ENCODE measurements around the gene DERL3. TPM values are rescaled to one million over a fixed set of nuclear protein-coding genes. Genes with fewer than 3 reads are reported as not detected.

Gene DERL3
- polyA plus RNA-seq, 1 donor (not counting 4 experiments of a cell fraction or from before 2014, with no cell fraction given), result 0.05 TPM

GRCh38 chr22:23787910-23788309 is 50.9 kb downstream of the DERL3 start:
- FAIRE-seq (no peak), DNase-seq (ENCODE audit: low read depth, low spot score) (no peak)
- Histone ChIP-seq H3K9me3 (ENCODE audit: control insufficient read depth, low read depth, low read length) (no peaks in the 10 kb centered on the region), H3K4me2 (ENCODE audit: control insufficient read depth, extremely low read depth, insufficient read depth, low read depth, low read length) (peak overlapping the region; percentile 96), H3K79me2 (ENCODE audit: control insufficient read depth, insufficient read depth, low read length) (peaks cover 51% of the 10 kb centered on the region), H3K27me3 (ENCODE audit: control insufficient read depth, extremely low read depth, insufficient read depth, low read length) (no peaks in the 10 kb centered on the region), H3K4me1 (ENCODE audit: control insufficient read depth, extremely low read depth, insufficient read depth, low read length) (peaks cover 12% of the 10 kb centered on the region), H3K9ac (ENCODE audit: control insufficient read depth, extremely low read depth, insufficient read depth, low read length) (peak overlapping the region; percentile 96), H2AFZ (ENCODE audit: control insufficient read depth, low read length) (no peak overlapping the region), H3K9me1 (ENCODE audit: control insufficient read depth, extremely low read depth, insufficient read depth, low read length) (no peaks in the 10 kb centered on the region), H3K4me3 (ENCODE audit: control insufficient read depth in 2 of 3, extremely low read depth in 1 of 3, insufficient read depth in 2 of 3, low read depth in 1 of 3, low read length in 3 of 3) (peak overlapping the region; percentile 67 to 95 (median 95)), H3K36me3 (ENCODE audit: control insufficient read depth in 2 of 2, extremely low read depth in 1 of 2, insufficient read depth in 2 of 2, low read length in 2 of 2) (peaks cover 7 to 8% of the 10 kb centered on the region in 2 experiments), H3K27ac (ENCODE audit: control insufficient read depth, insufficient read depth, low read length) (peak overlapping the region; percentile 42), H4K20me1 (ENCODE audit: control insufficient read depth, extremely low read depth, insufficient read depth, low read length) (peaks cover 13% of the 10 kb centered on the region)
- dilution Hi-C loops (cut with MboI; ENCODE audit: extremely low pct_ligation_motif_present, low sequenced_read_pairs), result no loop called here
- TF ChIP-seq CTCF (optimal IDR thresholded peaks at IDR 0.05 in 1 of 3, IDR thresholded peaks at IDR 0.05 in 1 of 3, conservative IDR thresholded peaks at IDR 0.05 in 1 of 3; ENCODE audit: extremely low read depth in 1 of 3, insufficient read depth in 2 of 3, low read length in 3 of 3) (no peak), EZH2 (IDR thresholded peaks at IDR 0.05; ENCODE audit: low read length) (no peak)

GRCh38 chr22:23787600-23787896 is 51.3 kb downstream of the DERL3 start:
- peaks cover 5% of the 10 kb centered on the region in 2 experiments for H3K36me3 ChIP-seq (ENCODE audit: control insufficient read depth in 2 of 2, extremely low read depth in 1 of 2, insufficient read depth in 2 of 2, low read length in 2 of 2)
- H3K27ac ChIP-seq (ENCODE audit: control insufficient read depth, insufficient read depth, low read length), result peak overlapping the region; percentile 42
- peaks cover 51% of the 10 kb centered on the region for H3K79me2 ChIP-seq (ENCODE audit: control insufficient read depth, insufficient read depth, low read length)
- H3K4me3 ChIP-seq (ENCODE audit: control insufficient read depth in 2 of 3, extremely low read depth in 1 of 3, insufficient read depth in 2 of 3, low read depth in 1 of 3, low read length in 3 of 3), result peak overlapping the region; percentile 67 to 95 (median 95)
- H3K4me2 ChIP-seq (ENCODE audit: control insufficient read depth, extremely low read depth, insufficient read depth, low read depth, low read length), result peak overlapping the region; percentile 96
- DNase-seq (ENCODE audit: low read depth, low spot score) (no peak), FAIRE-seq (no peak)
- TF ChIP-seq CTCF (optimal IDR thresholded peaks at IDR 0.05 in 1 of 3, IDR thresholded peaks at IDR 0.05 in 1 of 3, conservative IDR thresholded peaks at IDR 0.05 in 1 of 3; ENCODE audit: extremely low read depth in 1 of 3, insufficient read depth in 2 of 3, low read length in 3 of 3), result no peak
- no peak for TF ChIP-seq EZH2 (IDR thresholded peaks at IDR 0.05; ENCODE audit: low read length)
- H3K27me3 ChIP-seq (ENCODE audit: control insufficient read depth, extremely low read depth, insufficient read depth, low read length), result no peaks in the 10 kb centered on the region
- H3K9ac ChIP-seq (ENCODE audit: control insufficient read depth, extremely low read depth, insufficient read depth, low read length), result peak overlapping the region; percentile 96
- H3K9me3 ChIP-seq (ENCODE audit: control insufficient read depth, low read depth, low read length), result no peaks in the 10 kb centered on the region
- dilution Hi-C loops (cut with MboI; ENCODE audit: extremely low pct_ligation_motif_present, low sequenced_read_pairs), result no loop called here
- peaks cover 12% of the 10 kb centered on the region for H3K4me1 ChIP-seq (ENCODE audit: control insufficient read depth, extremely low read depth, insufficient read depth, low read length)
- peaks cover 13% of the 10 kb centered on the region for H4K20me1 ChIP-seq (ENCODE audit: control insufficient read depth, extremely low read depth, insufficient read depth, low read length)
- H2AFZ ChIP-seq (ENCODE audit: control insufficient read depth, low read length), result peak overlapping the region; percentile 49
- no peaks in the 10 kb centered on the region for H3K9me1 ChIP-seq (ENCODE audit: control insufficient read depth, extremely low read depth, insufficient read depth, low read length)
